Measurements from ENCODE around the gene MBP. TPM values are rescaled to one million over a fixed set of nuclear protein-coding genes. Genes with fewer than 3 reads are reported as not detected.

The MBP gene
- total RNA-seq, 2 experiments from 2014 or later = 75.4 to 79.2 TPM

DNA sequence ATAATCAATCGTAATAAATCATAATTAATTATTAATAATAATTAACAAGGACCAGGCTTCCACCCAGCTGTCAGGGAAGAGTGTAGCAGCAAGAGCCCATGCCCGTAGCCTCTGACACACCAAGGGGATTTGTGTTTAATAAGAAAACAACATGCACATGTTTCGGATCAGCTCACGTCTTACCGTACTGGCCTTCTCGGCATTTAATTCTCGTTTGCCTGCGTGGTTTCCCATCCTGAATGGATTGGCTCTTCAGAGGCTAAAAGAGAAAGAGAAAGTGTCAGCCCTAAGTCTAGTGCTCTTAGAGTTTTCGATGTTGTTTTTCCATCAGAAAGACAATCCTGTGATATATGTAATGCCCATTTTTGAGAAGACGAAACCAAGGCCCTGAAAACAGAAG is 27.6 kb downstream of the MBP start:
- peaks cover 60% of the 10 kb centered on the region for H3K36me3 Mint-ChIP-seq (ENCODE audit: low read depth)

DNA sequence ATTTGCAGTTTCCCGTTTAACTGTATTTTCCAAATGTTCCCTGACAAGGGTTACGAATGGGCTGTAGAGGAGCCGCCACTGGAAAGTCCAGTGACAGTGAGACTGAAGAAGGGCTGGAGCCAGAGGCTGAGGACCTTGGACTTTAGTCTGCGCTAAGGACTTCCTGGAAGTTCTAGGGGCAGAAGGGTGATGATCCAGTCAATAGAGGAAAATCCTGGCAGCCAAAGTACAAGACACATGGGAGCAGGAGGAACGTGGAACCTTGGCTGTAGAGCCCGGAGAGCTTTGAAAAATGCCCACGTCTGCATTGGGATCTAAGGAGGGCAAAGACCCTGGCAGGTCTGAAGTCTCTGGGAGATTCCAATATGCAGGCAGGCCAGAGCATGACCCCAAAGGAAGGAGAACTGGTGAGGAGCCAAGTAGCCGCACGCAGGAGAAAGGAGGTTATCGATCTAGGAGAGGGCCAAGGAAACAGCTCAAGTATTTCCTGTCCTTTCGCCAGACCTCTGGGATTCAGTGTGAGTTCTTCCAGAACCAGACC is 28.5 kb downstream of the MBP start:
- POLR2A ChIA-PET = interaction anchor here (1.1 to 2.8 kb wide), 5 partner anchors 20 to 49 kb away, joined by 3 to 30 read pairs (median 8); partner anchors contain the start of gene MBP
- no peaks in the 10 kb centered on the region for H3K9me3 ChIP-seq (ENCODE audit: control insufficient read depth in 1 of 2, insufficient read depth in 1 of 2, low read length in 2 of 2)
- no peak for ATAC-seq (ENCODE audit: poor library complexity)
- intact Hi-C loops (cut with DNase I, micrococcal nuclease) = no loop called here
- H3K27ac Mint-ChIP-seq = peak overlapping the region; percentile 97
- H3K9me3 Mint-ChIP-seq = no peaks in the 10 kb centered on the region
- H3K27me3 Mint-ChIP-seq = no peaks in the 10 kb centered on the region
- H3K4me1 Mint-ChIP-seq (ENCODE audit: low read depth) = peaks cover 96% of the 10 kb centered on the region
- peaks cover 22% of the 10 kb centered on the region for H3K36me3 ChIP-seq (ENCODE audit: insufficient read depth, low read length)
- peak overlapping the region in 1 of 2 donors; percentile 76 for H3K27ac ChIP-seq (ENCODE audit: low read depth in 1 of 2, low read length in 2 of 2)
- H3K4me1 ChIP-seq (ENCODE audit: insufficient read depth, low read length) = peaks cover 96% of the 10 kb centered on the region
- DNase-seq = no peak
- CTCF ChIA-PET = no interaction called here
- no peaks in the 10 kb centered on the region for H3K27me3 ChIP-seq (ENCODE audit: control insufficient read depth in 1 of 2, insufficient read depth in 2 of 2, low read length in 2 of 2)
- no peak overlapping the region for H3K4me3 ChIP-seq (ENCODE audit: low read length)
- H3K4me3 Mint-ChIP-seq = peak overlapping the region; percentile 37
- TF ChIP-seq, protein P1, sequence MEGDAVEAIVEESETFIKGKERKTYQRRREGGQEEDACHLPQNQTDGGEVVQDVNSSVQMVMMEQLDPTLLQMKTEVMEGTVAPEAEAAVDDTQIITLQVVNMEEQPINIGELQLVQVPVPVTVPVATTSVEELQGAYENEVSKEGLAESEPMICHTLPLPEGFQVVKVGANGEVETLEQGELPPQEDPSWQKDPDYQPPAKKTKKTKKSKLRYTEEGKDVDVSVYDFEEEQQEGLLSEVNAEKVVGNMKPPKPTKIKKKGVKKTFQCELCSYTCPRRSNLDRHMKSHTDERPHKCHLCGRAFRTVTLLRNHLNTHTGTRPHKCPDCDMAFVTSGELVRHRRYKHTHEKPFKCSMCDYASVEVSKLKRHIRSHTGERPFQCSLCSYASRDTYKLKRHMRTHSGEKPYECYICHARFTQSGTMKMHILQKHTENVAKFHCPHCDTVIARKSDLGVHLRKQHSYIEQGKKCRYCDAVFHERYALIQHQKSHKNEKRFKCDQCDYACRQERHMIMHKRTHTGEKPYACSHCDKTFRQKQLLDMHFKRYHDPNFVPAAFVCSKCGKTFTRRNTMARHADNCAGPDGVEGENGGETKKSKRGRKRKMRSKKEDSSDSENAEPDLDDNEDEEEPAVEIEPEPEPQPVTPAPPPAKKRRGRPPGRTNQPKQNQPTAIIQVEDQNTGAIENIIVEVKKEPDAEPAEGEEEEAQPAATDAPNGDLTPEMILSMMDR (IDR thresholded peaks at IDR 0.05) = no peak
- peaks cover 62% of the 10 kb centered on the region for H3K36me3 Mint-ChIP-seq (ENCODE audit: low read depth)

More for the DNA sequence above, 27.6 kb downstream of the MBP start:
- Histone ChIP-seq H3K27ac (ENCODE audit: low read depth in 1 of 2, low read length in 2 of 2) (peak overlapping the region in 1 of 2 donors; percentile 76), H3K4me1 (ENCODE audit: insufficient read depth, low read length) (peaks cover 90% of the 10 kb centered on the region), H3K9me3 (ENCODE audit: control insufficient read depth in 1 of 2, insufficient read depth in 1 of 2, low read length in 2 of 2) (no peaks in the 10 kb centered on the region), H3K4me3 (ENCODE audit: low read length) (peak overlapping the region; percentile 15), H3K36me3 (ENCODE audit: insufficient read depth, low read length) (peaks cover 19% of the 10 kb centered on the region), H3K27me3 (ENCODE audit: control insufficient read depth in 1 of 2, insufficient read depth in 2 of 2, low read length in 2 of 2) (no peaks in the 10 kb centered on the region)
- DNase-seq = peak in 3 of 14 experiments; percentile 57 to 73 (median 62)
- ChIA-PET CTCF (interaction anchor here (3.4 kb wide), 1 partner anchor 43 kb away, joined by 14 read pairs; no protein-coding TSS in a partner anchor), POLR2A (interaction anchor here (1.3 to 4.3 kb wide), 9 partner anchors 9 to 43 kb away, joined by 3 to 33 read pairs (median 8); partner anchors contain the start of gene MBP)
- no peak for ATAC-seq (ENCODE audit: poor library complexity)
- intact Hi-C loops (cut with DNase I, micrococcal nuclease) = loop anchor here in 1 of 2 experiments (5.0 kb wide), 1 partner anchor 37 kb away; no protein-coding TSS in a partner anchor
- Mint-ChIP-seq H3K9me3 (no peaks in the 10 kb centered on the region), H3K4me3 (peak overlapping the region; percentile 80), H3K27me3 (no peaks in the 10 kb centered on the region), H3K4me1 (ENCODE audit: low read depth) (peaks cover 96% of the 10 kb centered on the region), H3K27ac (peak overlapping the region; percentile 97)
- TF ChIP-seq, protein P1 (IDR thresholded peaks at IDR 0.05) = no peak

DNA sequence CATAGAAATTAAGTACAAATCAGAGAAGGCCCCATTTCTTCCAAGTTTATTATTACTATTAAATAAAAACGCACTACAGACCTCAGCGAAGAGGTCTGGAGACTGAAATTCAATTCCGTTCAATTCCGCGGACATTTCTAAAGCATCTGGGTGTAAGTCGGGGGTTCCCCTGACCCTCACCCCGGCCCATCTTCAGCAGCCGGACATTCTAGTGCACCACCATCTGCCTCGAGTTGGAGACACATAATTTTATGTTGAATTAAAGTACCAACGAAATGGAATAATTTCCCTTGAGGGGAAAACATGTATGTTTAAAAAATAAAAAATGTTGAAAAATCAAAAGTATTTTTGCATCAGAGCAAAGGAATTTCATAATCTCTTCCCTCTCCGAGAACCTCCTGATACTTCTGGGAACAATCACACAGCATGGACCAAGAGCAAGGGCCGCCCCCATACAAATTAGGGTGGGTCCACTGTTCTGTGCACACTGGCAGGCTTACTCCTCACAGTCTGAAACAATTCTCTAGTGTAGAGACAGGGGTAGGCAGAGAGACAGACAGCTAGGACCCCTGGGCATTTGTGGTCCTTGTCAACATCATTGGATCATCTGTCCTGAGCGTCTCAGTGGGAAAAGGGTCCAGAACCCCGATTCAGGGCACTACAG is 29.3 kb downstream of the MBP start:
- Mint-ChIP-seq H3K4me3 (peak overlapping the region; percentile 77), H3K27ac (peak overlapping the region; percentile 97), H3K27me3 (no peaks in the 10 kb centered on the region), H3K4me1 (ENCODE audit: low read depth) (peaks cover 96% of the 10 kb centered on the region), H3K9me3 (no peaks in the 10 kb centered on the region), H3K36me3 (ENCODE audit: low read depth) (peaks cover 63% of the 10 kb centered on the region)
- DNase-seq (no peak), ATAC-seq (ENCODE audit: poor library complexity) (no peak)
- intact Hi-C loops (cut with DNase I, micrococcal nuclease) = no loop called here
- Histone ChIP-seq H3K27ac (ENCODE audit: low read depth in 1 of 2, low read length in 2 of 2) (peak overlapping the region; percentile 49 to 89), H3K4me1 (ENCODE audit: insufficient read depth, low read length) (peaks cover 96% of the 10 kb centered on the region), H3K9me3 (ENCODE audit: control insufficient read depth in 1 of 2, insufficient read depth in 1 of 2, low read length in 2 of 2) (no peaks in the 10 kb centered on the region), H3K27me3 (ENCODE audit: control insufficient read depth in 1 of 2, insufficient read depth in 2 of 2, low read length in 2 of 2) (no peaks in the 10 kb centered on the region), H3K4me3 (ENCODE audit: low read length) (no peak overlapping the region), H3K36me3 (ENCODE audit: insufficient read depth, low read length) (peaks cover 28% of the 10 kb centered on the region)
- POLR2A ChIA-PET = interaction anchor here (0.6 to 4.2 kb wide), 13 partner anchors 9 to 49 kb away, joined by 3 to 40 read pairs (median 9); partner anchors contain the start of gene MBP
- TF ChIP-seq, protein P1 (IDR thresholded peaks at IDR 0.05) = no peak
- CTCF ChIA-PET = interaction anchor here (1.2 to 1.8 kb wide), 2 partner anchors 21 to 36 kb away, joined by 3 to 5 read pairs; no protein-coding TSS in a partner anchor
